ENCODE data around the gene NMBR. TPM values are rescaled to one million over a fixed set of nuclear protein-coding genes. Genes with fewer than 3 reads are reported as not detected.

The NMBR gene
- total RNA-seq, 1 donor: not detected

DNA sequence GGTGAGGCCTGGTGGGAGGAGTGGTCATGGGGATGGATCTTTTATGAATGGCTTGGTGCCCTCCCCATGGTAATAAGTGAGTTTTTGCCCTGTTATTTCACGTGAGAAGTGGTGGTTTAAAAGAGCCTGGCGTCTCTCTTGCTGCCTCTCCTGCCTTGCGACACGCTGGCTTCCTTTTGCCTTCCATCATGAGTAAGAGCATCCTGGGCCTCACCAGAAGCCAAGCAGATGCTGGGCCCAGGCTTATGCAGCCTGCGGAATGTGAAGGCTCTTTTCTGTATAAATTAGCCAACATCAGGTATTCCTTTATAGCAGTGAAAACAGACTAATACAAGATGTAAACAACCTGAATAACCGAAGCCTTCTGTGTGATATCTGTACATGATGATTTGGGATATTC is 27.8 kb upstream of the NMBR start:
- DNase-seq (ENCODE audit: insufficient read length, low spot score, missing footprints): no peak
- Histone ChIP-seq H4K20me1 (ENCODE audit: insufficient read depth, low read length) (no peaks in the 10 kb centered on the region), H3K79me2 (ENCODE audit: insufficient read depth, low read length) (no peaks in the 10 kb centered on the region), H3K27ac (ENCODE audit: low read depth, low read length) (no peak overlapping the region), H2AFZ (ENCODE audit: low read length) (no peak overlapping the region), H3K9me3 (ENCODE audit: low read depth, low read length) (no peaks in the 10 kb centered on the region), H3K4me1 (ENCODE audit: insufficient read depth, low read length) (no peaks in the 10 kb centered on the region), H3K36me3 (ENCODE audit: insufficient read depth, low read length) (peaks cover 23% of the 10 kb centered on the region), H3K4me2 (ENCODE audit: insufficient read depth, low read length) (no peak overlapping the region), H3K4me3 (ENCODE audit: insufficient read depth, low read length) (no peak overlapping the region), H3K27me3 (ENCODE audit: insufficient read depth, low read length) (no peaks in the 10 kb centered on the region)
- TF ChIP-seq CTCF (IDR thresholded peaks at IDR 0.05; ENCODE audit: extremely low read depth, low read depth, low read length): no peak

DNA sequence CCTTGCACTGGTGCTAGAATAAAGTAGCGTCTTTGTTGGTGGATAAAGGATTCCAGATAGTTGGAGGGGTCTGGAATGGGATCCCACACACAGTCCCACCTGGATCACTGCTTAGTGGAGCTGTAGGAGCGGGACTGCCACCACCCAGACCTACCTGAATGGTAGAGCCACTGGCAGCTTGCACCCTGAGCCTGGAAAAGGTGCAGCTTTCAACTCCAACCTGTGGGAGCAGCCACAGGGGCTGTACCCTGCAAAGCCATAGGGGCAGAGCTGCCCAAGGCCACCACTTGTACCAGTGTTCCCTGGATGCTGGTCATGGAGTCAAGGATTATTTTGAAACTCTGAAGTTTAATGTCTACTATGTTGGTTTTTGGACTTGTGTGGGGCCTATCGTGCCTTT is 27.1 kb upstream of the NMBR start:
- Histone ChIP-seq H3K4me3 (ENCODE audit: insufficient read depth, low read length) (no peak overlapping the region), H3K4me2 (ENCODE audit: insufficient read depth, low read length) (no peak overlapping the region), H3K79me2 (ENCODE audit: insufficient read depth, low read length) (no peaks in the 10 kb centered on the region), H3K4me1 (ENCODE audit: insufficient read depth, low read length) (no peaks in the 10 kb centered on the region), H3K27ac (ENCODE audit: low read depth, low read length) (no peak overlapping the region), H3K27me3 (ENCODE audit: insufficient read depth, low read length) (no peaks in the 10 kb centered on the region), H3K9me3 (ENCODE audit: low read depth, low read length) (no peaks in the 10 kb centered on the region), H2AFZ (ENCODE audit: low read length) (no peak overlapping the region), H4K20me1 (ENCODE audit: insufficient read depth, low read length) (no peaks in the 10 kb centered on the region), H3K36me3 (ENCODE audit: insufficient read depth, low read length) (peaks cover 23% of the 10 kb centered on the region)
- no peak for TF ChIP-seq CTCF (IDR thresholded peaks at IDR 0.05; ENCODE audit: extremely low read depth, low read depth, low read length)
- no peak for DNase-seq (ENCODE audit: insufficient read length, low spot score, missing footprints)

GRCh38 chr6:142172758-142173157 is 25.8 kb upstream of the NMBR start:
- Histone ChIP-seq H3K4me1 (ENCODE audit: insufficient read depth, low read length) (no peaks in the 10 kb centered on the region), H3K36me3 (ENCODE audit: insufficient read depth, low read length) (peaks cover 27% of the 10 kb centered on the region)

DNA sequence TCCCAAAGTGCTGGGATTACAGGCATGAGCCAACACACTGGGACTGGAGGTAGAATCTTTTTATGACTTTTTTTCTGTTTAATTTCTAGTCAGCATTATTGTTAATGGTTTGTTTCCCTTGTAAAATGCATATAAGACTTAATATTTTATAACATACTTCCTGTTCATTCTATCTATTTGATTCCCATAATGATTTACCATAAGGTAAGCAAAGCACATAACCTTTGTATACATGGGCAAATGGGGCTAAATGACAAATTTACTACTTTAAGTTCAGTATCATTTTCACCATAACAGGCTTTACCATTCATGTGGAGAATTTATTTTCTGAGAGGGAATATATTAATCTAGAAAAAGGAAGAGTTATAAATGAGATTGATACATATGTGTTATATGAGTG is 24.4 kb upstream of the NMBR start:
- H3K4me3 ChIP-seq (ENCODE audit: insufficient read depth, low read length): no peak overlapping the region
- DNase-seq (ENCODE audit: insufficient read length, low spot score, missing footprints): no peak
- H3K4me1 ChIP-seq (ENCODE audit: insufficient read depth, low read length): no peaks in the 10 kb centered on the region
- no peak overlapping the region for H3K27ac ChIP-seq (ENCODE audit: low read depth, low read length)
- H3K27me3 ChIP-seq (ENCODE audit: insufficient read depth, low read length): no peaks in the 10 kb centered on the region
- no peaks in the 10 kb centered on the region for H4K20me1 ChIP-seq (ENCODE audit: insufficient read depth, low read length)
- no peak for TF ChIP-seq CTCF (IDR thresholded peaks at IDR 0.05; ENCODE audit: extremely low read depth, low read depth, low read length)
- no peak overlapping the region for H3K4me2 ChIP-seq (ENCODE audit: insufficient read depth, low read length)
- H3K36me3 ChIP-seq (ENCODE audit: insufficient read depth, low read length): peaks cover 38% of the 10 kb centered on the region
- peaks cover 10% of the 10 kb centered on the region for H3K79me2 ChIP-seq (ENCODE audit: insufficient read depth, low read length)
- H2AFZ ChIP-seq (ENCODE audit: low read length): no peak overlapping the region
- H3K9me3 ChIP-seq (ENCODE audit: low read depth, low read length): no peaks in the 10 kb centered on the region

More at GRCh38 chr6:142172758-142173157, 25.8 kb upstream of the NMBR start:
- H3K9me3 ChIP-seq (ENCODE audit: low read depth, low read length): no peaks in the 10 kb centered on the region
- H3K27me3 ChIP-seq (ENCODE audit: insufficient read depth, low read length): no peaks in the 10 kb centered on the region
- no peak overlapping the region for H3K27ac ChIP-seq (ENCODE audit: low read depth, low read length)
- H3K79me2 ChIP-seq (ENCODE audit: insufficient read depth, low read length): no peaks in the 10 kb centered on the region
- H3K4me2 ChIP-seq (ENCODE audit: insufficient read depth, low read length): no peak overlapping the region
- H4K20me1 ChIP-seq (ENCODE audit: insufficient read depth, low read length): no peaks in the 10 kb centered on the region
- DNase-seq (ENCODE audit: insufficient read length, low spot score, missing footprints): no peak
- TF ChIP-seq CTCF (IDR thresholded peaks at IDR 0.05; ENCODE audit: extremely low read depth, low read depth, low read length): no peak
- H3K4me3 ChIP-seq (ENCODE audit: insufficient read depth, low read length): no peak overlapping the region
- no peak overlapping the region for H2AFZ ChIP-seq (ENCODE audit: low read length)

All from osteoblast (primary cell).